ENCODE results near the gene MBD6.
"Not testable (repeated sequence)": the region's sequence is repeated elsewhere in the genome, so short reads cannot be mapped to it uniquely, and the experiment has no call there.

Gene MBD6

DNA sequence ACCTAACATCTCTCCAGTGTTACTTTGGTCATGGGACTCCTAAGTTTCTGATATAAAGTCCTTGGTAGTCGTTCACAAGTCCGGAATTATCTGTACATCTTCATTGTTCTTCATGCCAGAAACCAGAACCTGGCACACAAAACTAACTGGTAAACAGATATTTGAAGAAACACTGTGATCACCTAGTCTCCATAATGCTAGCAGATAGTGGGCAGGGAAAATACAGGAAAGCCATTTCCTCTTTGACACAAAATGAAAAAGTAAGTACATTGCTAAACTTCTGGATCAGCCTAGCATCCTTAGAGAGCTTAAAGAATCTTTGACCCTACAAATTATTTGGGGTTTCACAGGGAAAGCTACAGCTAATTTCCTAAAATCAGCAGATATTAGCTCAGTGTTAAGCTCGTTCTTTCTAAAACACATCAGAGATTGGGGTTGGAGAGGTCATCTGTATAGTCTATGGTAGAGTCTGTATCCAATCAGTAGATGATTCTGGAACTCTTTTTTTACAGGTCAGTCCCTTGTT, 7.2 kb upstream of the MBD6 start:
- DNase-seq: no peak

DNA sequence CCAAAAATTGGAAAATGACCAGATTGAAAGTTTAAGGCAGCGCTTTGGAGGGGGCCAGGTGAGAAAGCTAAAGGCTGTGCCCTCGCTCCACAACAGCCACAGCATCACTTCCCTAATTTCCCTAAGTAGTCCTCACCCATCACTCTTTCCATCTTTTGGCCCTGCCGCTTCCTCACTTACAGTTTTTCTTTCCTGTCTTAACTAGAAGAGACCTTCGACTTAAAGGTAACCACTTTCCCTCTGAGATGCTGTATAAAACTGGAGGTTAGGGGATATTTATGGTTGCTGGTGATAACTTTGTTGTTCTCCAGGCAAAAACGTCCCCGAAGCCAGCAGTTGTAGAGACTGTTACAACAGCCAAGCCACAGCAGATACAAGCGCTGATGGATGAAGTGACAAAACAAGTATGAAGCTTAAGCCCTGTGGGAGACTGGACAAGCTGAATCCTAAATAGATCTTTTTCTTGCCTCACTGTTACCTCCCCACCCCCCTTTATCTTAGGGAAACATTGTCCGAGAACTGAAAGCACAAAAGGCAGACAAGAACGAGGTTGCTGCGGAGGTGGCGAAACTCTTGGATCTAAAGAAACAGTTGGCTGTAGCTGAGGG, 6.6 kb upstream of the MBD6 start:
- DNase-seq: no peak

DNA sequence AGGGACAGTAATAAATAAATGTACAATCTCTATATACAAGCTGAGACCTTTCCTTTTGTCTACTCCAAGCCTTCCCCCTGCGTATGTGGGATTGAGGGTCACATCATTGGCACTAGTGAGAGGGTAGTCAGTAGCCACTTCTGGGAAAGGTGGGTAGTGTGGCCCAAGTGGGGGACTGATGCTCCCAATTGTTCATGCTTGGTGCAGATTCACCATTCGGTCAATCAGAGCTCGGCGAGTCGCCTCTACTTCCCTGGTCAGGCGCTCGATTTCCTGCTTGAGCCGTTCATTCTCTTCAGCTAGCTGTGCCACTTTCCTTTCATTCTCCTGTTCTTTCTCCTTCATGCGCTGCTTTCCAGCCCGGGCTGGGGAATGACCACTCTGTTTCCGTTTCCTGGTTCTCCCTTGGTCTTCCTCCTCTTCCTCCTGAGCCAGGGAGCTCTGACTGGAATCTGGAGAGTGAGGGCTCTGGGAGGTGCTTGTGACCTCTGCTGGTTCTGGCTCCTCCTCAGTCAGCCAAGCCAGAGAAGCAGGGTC, 5.9 kb upstream of the MBD6 start:
- no peak for DNase-seq

DNA sequence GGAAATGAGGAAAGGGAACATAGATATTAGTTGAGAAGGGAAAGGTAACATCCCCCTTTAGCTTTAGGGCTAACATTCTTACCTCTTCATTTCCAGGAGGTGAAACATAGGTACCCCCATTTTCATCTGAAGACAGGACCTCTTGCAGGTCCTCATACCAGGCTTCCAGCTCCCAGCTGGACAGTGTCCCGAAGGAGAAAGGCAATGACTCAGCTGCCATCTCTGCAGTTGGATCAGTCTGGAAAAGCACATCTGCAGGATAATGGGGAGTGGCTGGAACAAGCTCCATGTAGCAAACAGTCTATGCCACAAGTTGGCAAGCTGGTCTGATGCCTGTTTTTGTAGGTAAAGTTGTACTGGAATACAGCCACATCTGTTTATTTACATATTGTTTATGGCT, 5.4 kb upstream of the MBD6 start:
- no peak for DNase-seq

DNA sequence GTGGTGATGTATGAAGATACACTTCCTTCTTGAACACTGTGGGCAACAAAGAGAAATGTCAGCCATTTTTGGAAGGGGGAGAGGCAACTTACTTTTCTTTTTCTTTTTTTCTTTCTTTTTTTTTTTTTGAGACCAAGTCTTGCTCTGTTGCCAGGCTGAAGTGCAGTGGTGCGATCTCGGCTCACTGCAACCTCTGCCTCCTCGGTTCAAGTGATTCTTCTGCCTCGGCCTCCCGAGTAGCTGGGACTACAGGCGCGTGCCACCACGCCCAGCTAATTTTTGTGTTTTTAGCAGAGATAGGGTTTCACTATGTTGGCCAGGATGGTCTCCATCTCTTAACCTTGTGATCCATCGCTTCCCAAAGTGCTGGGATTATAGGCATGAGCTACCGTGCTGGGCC, 4.9 kb upstream of the MBD6 start:
- DNase-seq: not testable (repeated sequence)

DNA sequence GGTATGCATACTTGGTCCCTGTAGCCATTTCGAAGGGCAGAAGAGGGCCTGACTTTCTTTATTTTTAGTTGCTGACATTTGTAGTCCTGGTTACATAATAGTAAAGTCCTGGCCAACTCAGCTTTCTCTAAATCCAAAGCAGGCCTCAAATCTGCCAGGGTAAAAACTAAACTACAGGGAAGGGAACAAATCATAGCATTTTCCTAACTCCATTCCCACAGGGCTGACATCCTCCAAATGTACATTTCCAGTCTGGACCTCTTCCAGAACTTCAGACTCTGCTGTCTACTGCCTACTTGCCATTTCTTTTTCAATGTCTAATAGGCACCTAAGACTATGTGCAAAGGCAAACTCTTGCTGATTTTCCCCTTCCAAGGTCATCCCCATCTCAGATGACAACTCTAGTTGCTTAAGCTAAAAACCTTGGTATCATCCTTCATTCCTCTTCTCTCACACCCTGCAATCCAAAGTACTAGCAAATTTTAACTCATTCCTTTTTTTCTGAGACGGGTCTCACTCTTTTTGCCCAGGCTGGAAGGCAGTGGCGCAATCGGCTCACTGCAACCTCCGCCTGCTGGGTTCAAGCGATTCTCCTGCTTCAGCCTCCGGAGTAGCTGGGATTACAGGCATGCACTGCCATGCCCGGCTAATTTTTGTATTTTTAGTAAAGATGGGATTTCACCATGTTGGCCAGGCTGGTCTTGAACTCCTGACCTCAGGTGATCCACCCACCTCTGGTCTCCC, 4.3 kb upstream of the MBD6 start:
- DNase-seq: no peak

DNA sequence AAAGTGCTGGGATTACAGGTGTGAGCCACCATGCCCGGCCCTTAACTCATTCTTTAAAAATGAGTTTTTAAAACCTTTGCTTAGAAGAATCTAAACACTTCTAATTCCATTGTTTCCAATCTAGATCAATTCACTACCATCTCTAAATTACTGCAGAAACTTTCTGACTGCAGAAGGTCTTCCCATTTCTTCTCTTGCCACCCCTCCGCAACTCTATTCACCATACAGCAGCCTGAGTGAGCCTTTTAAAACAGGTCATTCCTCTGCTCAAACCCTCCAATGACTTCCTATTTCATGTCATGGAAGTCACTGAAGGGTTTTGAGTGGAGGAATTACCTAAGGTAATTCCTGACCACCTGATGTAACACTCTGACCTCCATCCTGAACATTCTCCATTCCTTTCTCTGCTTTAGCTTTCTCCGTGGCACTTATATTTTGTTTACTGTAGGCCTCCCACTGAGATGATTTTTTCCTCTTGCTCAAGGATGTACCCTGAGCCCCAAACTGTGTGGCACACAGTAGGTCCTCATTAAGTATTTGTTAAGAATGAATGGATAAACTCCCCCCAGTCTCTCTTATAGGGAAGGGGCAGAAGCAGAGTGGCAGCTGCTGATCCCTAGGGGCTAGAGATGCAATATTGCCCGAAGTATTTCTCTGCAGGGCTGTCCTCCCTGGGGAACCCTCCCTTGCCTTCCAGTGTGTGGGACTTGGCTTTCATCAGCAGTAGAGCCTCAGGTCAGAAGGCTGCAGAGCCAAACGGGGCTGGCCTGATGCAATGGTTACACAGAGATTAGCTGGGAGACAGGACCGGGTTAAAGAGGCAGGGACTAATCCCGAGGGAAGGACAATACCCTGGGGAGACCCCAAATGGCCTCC, 3.5 kb upstream of the MBD6 start:
- no peak for DNase-seq

DNA sequence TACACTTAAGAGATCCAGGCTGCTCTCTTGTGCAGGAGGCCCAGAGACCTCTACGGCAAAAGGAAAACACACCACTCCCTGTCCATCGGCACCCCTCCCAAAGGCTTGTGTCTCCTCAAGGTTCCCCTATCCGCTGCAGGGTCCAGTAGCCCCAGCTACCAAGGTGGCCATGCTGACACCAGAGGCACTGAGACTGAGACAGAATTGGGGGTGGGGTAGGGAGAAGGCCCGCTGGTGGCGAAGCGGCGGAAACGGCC, 2.9 kb upstream of the MBD6 start:
- no peak for DNase-seq

DNA sequence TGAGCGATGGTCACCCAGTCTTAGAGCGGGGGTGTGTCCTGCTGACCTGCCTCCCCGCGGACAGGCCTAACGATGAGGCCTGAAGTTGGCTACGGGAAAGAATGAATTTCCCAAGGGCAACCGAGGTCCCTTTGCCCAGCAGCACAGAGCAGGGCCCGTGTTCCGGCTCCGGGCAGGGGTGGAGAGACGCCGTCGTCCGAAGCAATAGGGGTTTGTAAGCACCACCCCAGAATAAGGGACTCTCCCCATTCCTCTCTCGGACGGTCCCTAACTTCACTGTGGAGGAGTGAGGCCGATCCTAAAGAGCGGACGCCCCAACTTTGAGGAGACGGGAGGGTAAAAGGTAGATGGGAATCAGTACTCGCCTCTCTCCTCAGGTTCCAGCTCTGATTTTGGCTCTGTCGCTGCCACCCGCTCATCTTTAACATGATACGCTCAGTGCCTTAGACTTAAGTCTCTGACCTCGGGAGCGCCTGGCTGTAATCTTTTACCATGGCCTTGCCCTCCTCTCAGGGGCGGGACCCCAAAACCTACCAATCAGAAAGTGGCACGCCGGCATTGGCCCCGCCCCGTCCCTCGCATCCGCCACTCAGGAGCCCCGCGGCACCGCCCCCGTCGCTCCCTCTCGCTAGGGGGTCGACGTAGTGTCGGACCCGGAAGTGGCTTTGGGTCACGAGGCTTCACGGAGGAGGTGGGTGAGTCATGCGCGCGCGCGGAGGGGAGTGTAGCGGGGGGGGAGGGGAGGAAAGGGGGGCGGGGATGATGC, 2.4 kb upstream of the MBD6 start, which contains the start of gene DDIT3:
Gene DDIT3 (minus strand): TSS at position 462 of the 766 bp plus-strand sequence. CDS start 3,108 bp downstream, outside the sequence.
- peak; percentile 96 for DNase-seq

DNA sequence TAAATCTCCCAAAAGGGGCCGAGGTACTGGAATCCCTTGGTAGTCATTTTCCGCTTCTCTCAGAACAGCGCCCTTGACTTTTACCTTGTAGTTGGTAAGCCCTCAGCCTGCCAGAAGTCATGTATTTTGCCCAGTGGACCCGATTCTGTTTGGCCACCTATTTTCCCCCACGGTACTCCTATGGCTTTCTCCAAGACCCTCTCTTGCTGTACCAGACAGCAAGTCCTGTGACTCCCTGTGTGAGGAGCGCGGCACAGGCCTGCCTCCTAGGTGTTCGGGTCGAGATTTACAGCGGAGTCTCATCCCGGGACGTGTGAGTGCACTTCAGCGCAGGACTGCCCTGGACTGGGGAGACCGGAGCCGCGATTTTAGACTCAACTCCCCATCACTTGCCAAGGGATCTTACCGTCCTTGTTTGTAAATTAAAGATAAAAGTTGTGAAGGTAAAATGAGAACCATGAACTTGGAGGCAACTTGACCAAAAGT, 1.1 kb upstream of the MBD6 start:
- DNase-seq: no peak

DNA sequence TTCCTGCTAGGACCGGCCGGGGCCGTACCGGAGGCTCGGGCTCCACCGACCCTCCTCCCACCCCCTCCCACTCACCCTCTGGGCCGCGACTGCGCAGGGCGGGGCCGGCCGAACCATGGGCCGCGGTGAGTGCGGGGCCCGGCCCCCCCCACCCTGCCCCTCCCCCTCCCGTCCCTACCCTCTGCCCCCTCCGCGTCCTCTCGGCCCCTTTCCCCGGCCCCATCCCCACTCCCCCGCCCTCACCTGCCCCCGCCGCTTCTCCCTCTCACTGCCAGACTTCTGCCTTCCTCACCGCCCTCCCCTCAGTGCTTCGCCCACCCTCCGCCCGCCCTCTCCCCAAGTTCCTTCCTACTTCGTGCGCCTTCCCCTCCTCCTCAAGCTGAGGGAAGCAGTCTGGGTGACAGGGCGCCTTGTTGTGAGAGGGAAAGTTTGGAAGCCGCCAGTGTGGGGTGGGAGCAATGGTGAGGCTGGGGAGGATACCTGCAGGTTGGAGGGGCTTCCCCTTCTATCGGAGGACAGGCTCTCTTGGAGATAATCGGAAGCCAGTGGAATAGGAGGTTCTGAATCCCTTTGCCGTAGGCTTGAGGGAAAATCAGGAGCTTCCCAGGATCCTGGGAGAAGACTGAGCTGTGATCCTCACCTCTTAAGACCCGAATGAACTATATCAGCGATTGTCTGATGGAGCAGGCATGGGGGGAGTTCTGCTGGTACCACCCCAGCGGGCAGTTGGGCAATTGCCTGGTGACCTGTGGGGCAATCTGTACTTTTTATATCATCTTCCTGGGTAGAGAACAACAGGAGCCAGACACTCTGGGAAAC, 472 bp downstream of the MBD6 start:
- DNase-seq: no peak

DNA sequence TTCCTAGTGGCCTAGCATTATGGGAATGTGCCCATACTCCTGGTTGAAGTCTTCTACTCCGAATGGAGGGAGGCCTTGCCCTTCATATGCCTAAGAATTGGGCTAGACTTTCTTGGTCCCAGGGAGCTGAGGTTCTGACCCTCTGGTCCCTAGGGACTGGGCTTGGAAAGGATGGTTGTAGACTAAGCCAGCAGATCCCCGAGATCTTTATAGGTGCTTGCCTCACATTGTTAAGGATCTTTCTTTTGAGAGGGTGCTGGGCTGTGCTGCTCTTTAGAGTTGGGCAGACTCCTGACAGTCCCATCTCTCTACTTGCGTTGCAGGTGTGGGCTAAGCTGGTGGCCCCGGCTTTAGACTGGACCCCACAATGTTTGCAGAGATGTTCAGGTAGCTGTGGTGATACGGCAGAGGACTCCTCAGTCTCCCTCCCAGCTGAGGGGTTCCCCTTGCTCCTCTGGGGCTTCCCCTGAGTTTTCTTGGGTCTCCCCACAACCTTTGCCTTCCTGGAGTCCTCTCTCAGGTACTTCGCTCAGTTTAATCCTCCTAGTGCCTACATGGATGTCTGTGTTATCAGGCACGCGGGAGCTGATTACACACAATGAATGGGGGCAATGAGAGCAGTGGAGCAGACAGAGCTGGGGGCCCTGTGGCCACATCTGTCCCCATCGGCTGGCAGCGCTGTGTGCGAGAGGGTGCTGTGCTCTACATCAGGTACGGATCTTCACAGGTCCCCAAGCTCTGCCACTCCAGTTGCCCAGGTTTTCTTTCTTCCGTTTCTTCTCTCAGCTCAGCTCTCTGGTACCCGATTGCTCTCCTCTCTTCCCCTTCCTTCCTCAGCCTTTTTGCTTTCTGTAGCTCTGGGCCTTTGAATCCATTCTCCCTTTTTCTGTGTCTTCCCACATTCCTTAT, 1.3 kb downstream of the MBD6 start:
- no peak for DNase-seq

DNA sequence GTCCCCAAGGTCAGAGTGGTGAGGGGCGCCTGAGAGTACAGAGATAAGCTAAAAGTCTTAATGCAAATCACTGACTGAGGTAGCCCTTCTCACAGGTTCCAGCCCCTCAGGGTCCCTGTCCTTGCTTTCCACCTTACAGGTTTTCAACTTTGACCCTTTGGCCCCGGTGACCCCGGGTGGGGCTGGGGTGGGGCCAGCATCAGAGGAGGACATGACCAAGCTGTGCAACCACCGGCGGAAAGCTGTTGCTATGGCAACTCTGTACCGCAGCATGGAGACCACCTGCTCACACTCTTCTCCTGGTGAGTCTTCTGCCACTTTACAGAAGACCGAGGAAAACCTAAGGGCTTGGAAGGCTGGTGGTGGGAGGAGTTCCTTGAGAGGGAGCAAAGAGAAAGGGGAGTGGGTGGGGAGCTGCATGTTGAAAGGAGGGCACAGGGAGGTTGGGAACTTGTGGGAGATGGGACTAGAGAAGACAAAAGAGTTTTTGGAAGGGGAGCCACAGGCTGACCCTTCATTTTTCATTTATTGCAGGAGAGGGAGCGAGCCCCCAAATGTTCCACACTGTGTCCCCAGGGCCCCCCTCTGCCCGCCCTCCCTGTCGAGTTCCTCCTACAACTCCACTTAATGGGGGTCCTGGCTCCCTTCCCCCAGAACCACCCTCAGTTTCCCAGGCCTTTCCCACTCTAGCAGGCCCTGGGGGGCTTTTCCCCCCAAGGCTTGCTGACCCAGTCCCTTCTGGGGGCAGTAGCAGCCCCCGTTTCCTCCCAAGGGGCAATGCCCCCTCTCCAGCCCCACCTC, 2.4 kb downstream of the MBD6 start:
- no peak for DNase-seq

DNA sequence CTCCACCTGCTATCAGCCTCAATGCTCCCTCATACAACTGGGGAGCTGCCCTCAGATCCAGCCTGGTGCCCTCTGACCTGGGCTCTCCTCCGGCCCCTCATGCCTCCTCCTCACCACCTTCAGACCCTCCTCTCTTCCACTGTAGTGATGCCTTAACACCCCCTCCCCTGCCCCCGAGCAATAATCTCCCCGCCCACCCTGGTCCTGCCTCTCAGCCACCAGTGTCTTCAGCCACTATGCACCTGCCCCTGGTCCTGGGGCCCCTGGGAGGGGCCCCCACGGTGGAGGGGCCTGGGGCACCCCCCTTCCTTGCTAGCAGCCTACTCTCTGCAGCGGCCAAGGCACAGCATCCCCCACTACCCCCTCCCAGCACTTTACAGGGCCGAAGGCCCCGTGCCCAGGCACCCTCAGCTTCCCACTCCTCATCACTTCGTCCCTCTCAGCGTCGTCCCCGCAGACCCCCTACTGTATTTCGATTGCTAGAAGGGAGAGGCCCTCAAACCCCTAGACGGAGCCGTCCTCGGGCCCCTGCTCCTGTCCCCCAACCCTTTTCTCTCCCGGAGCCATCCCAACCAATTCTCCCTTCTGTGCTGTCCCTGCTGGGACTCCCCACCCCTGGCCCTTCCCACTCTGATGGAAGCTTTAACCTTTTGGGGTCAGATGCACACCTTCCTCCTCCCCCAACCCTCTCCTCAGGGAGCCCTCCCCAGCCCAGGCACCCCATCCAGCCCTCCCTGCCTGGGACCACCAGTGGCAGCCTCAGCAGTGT, 3.2 kb downstream of the MBD6 start:
- DNase-seq: no peak

DNA sequence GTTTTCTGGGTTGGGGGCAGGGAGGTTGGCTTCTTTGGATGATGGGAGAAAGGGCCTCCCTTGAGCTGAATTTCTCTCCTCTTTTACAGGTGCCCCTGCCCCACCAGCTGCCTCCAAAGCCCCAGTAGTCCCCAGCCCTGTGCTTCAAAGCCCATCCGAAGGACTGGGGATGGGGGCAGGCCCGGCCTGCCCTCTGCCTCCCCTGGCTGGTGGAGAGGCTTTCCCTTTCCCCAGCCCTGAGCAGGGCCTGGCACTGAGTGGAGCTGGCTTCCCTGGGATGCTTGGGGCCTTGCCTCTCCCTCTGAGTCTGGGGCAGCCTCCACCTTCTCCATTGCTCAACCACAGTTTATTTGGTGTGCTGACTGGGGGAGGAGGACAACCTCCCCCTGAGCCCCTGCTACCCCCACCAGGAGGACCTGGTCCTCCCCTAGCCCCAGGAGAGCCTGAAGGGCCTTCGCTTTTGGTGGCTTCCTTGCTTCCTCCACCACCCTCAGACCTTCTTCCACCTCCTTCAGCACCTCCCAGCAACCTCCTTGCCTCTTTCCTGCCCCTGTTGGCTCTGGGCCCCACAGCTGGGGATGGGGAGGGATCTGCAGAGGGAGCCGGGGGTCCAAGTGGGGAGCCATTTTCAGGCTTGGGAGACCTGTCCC, 4.0 kb downstream of the MBD6 start:
- no peak for DNase-seq

DNA sequence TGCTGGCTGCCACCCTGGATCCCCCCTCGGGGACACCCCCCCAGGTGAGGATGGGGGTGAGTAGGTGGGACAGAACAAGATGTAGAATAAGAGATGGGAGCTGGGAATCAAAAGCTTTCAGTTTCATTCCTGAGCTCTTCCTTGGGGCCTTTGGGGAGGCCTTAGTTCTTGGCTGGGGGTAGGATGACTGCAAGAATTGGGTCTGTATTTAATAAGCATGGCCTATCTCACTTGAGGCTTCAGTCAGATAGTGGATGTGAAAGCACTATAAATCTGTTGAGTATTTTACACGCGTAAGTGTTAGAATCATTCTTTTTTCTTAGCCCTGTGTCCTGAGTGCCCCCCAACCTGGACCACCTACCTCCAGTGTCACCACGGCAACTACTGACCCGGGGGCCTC, 4.6 kb downstream of the MBD6 start:
- DNase-seq: no peak

DNA sequence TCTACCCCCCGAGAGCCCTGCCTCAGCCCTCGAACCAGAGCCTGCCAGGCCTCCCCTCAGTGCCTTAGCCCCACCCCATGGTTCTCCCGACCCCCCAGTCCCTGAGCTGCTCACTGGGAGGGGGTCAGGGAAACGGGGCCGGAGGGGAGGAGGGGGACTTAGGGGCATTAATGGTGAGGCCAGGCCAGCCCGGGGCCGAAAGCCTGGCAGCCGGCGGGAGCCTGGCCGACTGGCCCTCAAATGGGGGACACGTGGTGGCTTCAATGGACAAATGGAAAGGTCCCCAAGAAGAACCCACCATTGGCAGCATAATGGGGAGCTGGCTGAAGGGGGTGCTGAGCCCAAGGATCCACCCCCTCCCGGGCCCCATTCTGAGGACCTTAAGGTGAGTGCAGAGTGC, 5.6 kb downstream of the MBD6 start:
- DNase-seq: no peak

DNA sequence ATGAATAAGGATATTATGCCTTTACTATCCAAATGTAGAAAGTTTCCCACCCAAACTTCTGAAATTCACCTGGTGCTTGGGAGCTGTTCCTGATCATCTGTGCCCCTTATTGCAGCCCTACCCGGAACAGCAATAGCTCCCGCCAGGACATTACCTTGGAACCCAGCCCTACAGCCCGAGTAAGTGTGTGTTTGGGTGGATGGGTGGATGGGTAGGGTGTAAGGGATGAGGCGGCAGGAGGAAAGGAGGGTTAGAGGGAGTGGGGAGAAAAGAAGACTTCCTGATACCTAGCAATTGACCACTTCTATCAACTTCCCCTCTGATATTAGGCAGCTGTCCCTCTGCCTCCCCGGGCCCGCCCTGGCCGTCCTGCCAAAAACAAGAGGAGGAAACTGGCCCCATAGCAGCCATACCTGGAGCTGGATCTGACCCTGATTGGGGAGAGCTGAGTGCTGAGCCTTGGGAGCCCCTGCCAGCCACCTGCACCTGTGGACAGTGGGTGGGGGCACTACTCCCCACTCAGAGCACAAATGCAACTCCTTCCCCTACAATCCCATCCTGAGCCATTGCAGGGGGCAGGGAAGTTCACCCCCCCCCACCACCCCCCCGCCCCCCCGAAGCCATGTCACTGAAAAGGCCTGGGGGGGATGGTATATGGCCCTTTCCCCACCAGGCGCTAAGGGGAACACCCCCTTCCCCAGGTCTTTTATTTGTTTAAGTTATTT, 6.4 kb downstream of the MBD6 start:
- no peak for DNase-seq
